HCT116 (cell line): ENCODE data around the gene CDC6. TPM values are rescaled to one million over a fixed set of nuclear protein-coding genes. Genes with fewer than 3 reads are reported as not detected.

Experiments used
- ATAC-seq: fragments of 200-7000 bp; cut with Tn5 transposase; 2 replicates; pipeline ENCODE4 v1.9.1; 2020; ENCODE audit warnings: mild to moderate bottlenecking, moderate library complexity
- BruUV-seq: library from RNA; stranded (reverse); fragments of 400-500 nt; replicated peaks from 2 replicates; lab custom pipeline; 2021; lab: Mats Ljungman, UMichigan
- CTCF ChIA-PET: fragments of 300-600 bp; sonication (Branson Sonifier 250); formaldehyde crosslinking; loops from one replicate; lab custom pipeline; 2021; ENCODE audit warnings: antibody characterized with exemption; lab: Charles Lee
- POLR2A ChIA-PET: fragments of 300-600, 350-600 bp; sonication (Branson Sonifier 250); formaldehyde crosslinking; loops from one replicate; lab custom pipeline; 2021; ENCODE audit warnings: antibody characterized with exemption; lab: Charles Lee
- RAD21 ChIA-PET, 2 experiments: fragments of 300-600 bp; sonication (Branson Sonifier 250); formaldehyde crosslinking; loops; one replicate each; lab custom pipeline; 2023; ENCODE audit warnings: low total read pairs in 2 of 2; ENCODE audit not compliant: uncharacterized antibody in 2 of 2, unreplicated experiment in 2 of 2, low non-redundant PET in 1 of 2; lab: Charles Lee
- DNase-seq: peaks from one replicate; pipeline ENCODE4 v3.0.0-alpha.2; 2010; ENCODE audit warnings: low read depth, low spot score
- H2AFZ ChIP-seq: fragments of 200-600 bp; shearing (Covaris generic), sonication (generic); 2 replicates; pipeline ENCODE4 v1.6.1; 2017; ENCODE audit warnings: low read depth, mixed run types, mixed read lengths, antibody characterized with exemption, low read length; ENCODE audit not compliant: poor library complexity, severe bottlenecking
- H3K27ac ChIP-seq: 2 replicates; pipeline ENCODE4 v1.5.1; 2012; ENCODE audit warnings: low read depth, low read length
- H3K27me3 ChIP-seq: fragments of 200-600 bp; sonication (generic); 2 replicates; pipeline ENCODE4 v1.6.1; 2016; ENCODE audit warnings: mixed run types, low read length, mixed read lengths; ENCODE audit not compliant: insufficient read depth
- H3K36me3 ChIP-seq, 2 experiments: fragments of 200-500 bp in 1 of 2; fragments of 200-600 bp in 1 of 2; sonication (Bioruptor generic) in 1 of 2; sonication (generic) in 1 of 2; 2 replicates each; pipeline versions ENCODE4 v1.5.1 to v1.6.1; 2014 to 2016; ENCODE audit warnings: low read length in 2 of 2, inconsistent platforms in 1 of 2, mixed read lengths in 1 of 2, mixed run types in 1 of 2; ENCODE audit not compliant: insufficient read depth in 2 of 2, control insufficient read depth in 1 of 2
- H3K4me1 ChIP-seq, 2 experiments: fragments of 200-600 bp in 1 of 2; sonication (generic) in 1 of 2; 2 replicates each; pipeline versions ENCODE4 v1.5.1 to v1.6.1; 2012 to 2017; ENCODE audit warnings: low read length in 2 of 2, inconsistent platforms in 1 of 2, mild to moderate bottlenecking in 1 of 2, mixed read lengths in 1 of 2, mixed run types in 1 of 2, moderate library complexity in 1 of 2; ENCODE audit not compliant: insufficient read depth in 2 of 2, control insufficient read depth in 1 of 2
- H3K4me2 ChIP-seq: fragments of 200-600 bp; sonication (generic); 2 replicates; pipeline ENCODE4 v1.6.1; 2017; ENCODE audit warnings: mixed run types, low read length, mixed read lengths
- H3K4me3 ChIP-seq, 2 experiments: fragments of 200-600 bp in 1 of 2; sonication (generic) in 1 of 2; replicated peaks in 1 of 2; 2 replicates each; pipeline ENCODE4 v1.5.1; 2011 to 2016; ENCODE audit warnings: low read length in 2 of 2, control low read depth in 1 of 2, low read depth in 1 of 2, mild to moderate bottlenecking in 1 of 2, mixed read lengths in 1 of 2, mixed run types in 1 of 2
- H3K79me2 ChIP-seq: fragments of 200-600 bp; sonication (generic); 2 replicates; pipeline ENCODE4 v1.6.1; 2017; ENCODE audit warnings: mild to moderate bottlenecking, mixed run types, low read length, moderate library complexity, mixed read lengths; ENCODE audit not compliant: insufficient read depth
- H3K9ac ChIP-seq: fragments of 200-600 bp; sonication (generic); 2 replicates; pipeline ENCODE4 v1.6.1; 2016; ENCODE audit warnings: low read length, mixed read lengths
- H3K9me2 ChIP-seq: fragments of 200-600 bp; sonication (generic), shearing (Covaris generic); 2 replicates; pipeline ENCODE4 v1.6.1; 2017; ENCODE audit warnings: mixed run types, mild to moderate bottlenecking, moderate library complexity; ENCODE audit not compliant: insufficient read depth
- H3K9me3 ChIP-seq, 2 experiments: fragments of 200-500 bp in 1 of 2; fragments of 200-600 bp in 1 of 2; sonication (Bioruptor generic) in 1 of 2; sonication (generic) in 1 of 2; 2 replicates each; pipeline ENCODE4 v1.6.1; 2014 to 2017; ENCODE audit warnings: low read length in 2 of 2, mixed read lengths in 2 of 2, inconsistent platforms in 1 of 2, low read depth in 1 of 2, mild to moderate bottlenecking in 1 of 2, mixed run types in 1 of 2, moderate library complexity in 1 of 2; ENCODE audit not compliant: control insufficient read depth in 1 of 2, insufficient read depth in 1 of 2
- H4K20me1 ChIP-seq: fragments of 200-600 bp; sonication (generic), shearing (Covaris generic); 2 replicates; pipeline ENCODE4 v1.6.1; 2017; ENCODE audit warnings: mixed run types, mild to moderate bottlenecking, moderate library complexity; ENCODE audit not compliant: insufficient read depth
- ATF3 ChIP-seq: IDR thresholded peaks from 2 replicates; pipeline ENCODE4 v1.6.1; 2012
- FOSL1 ChIP-seq: IDR thresholded peaks from 2 replicates; pipeline ENCODE4 v1.6.1; 2012; ENCODE audit warnings: low read depth
- JUND ChIP-seq: IDR thresholded peaks from 2 replicates; pipeline ENCODE4 v1.6.1; 2012
- POLR2AphosphoS5 ChIP-seq: IDR thresholded peaks from 2 replicates; pipeline ENCODE4 v1.6.1; 2011; ENCODE audit warnings: mild to moderate bottlenecking, low read depth, low read length, moderate library complexity
- RAD21 ChIP-seq: IDR thresholded peaks from 2 replicates; pipeline ENCODE4 v1.6.1; 2012; ENCODE audit warnings: low read depth, mild to moderate bottlenecking
- SP1 ChIP-seq: IDR thresholded peaks from 2 replicates; pipeline ENCODE4 v1.6.1; 2012; ENCODE audit warnings: low read depth
- TCF7L2 ChIP-seq: IDR thresholded peaks from 2 replicates; pipeline ENCODE4 v1.7.0; 2011; ENCODE audit warnings: borderline replicate concordance, inconsistent platforms; ENCODE audit not compliant: insufficient read depth, insufficient read length; ENCODE audit errors: extremely low read depth
- YY1 ChIP-seq: IDR thresholded peaks from 2 replicates; pipeline ENCODE4 v1.6.1; 2011; ENCODE audit warnings: low read length, low read depth, moderate library complexity, mild to moderate bottlenecking; ENCODE audit not compliant: insufficient replicate concordance; ENCODE audit errors: extremely low read depth
- intact Hi-C: fragments of 100-400 bp; cut with micrococcal nuclease; formaldehyde crosslinking; loops from 2 replicates; pipeline ENCODE4 v1.10.0; 2022
- total RNA-seq: library from RNA; stranded (reverse); gene quantifications from one replicate; pipeline ENCODE4 v1.2.1, GENCODE V29; 2021; ENCODE audit not compliant: unreplicated experiment

Gene CDC6
- total RNA-seq, 1 experiment from 2014 or later = 117 TPM

- RAD21 ChIA-PET = no interaction called here
- peaks cover 0 to 10% of the 10 kb centered on the region in 2 experiments; a peak in 2 of 4 replicates for H3K36me3 ChIP-seq
- H3K27me3 ChIP-seq = no peaks in the 10 kb centered on the region
- peaks cover 73% of the 10 kb centered on the region for H3K79me2 ChIP-seq
- no peaks in the 10 kb centered on the region for H4K20me1 ChIP-seq
- no peak overlapping the region for H3K4me3 ChIP-seq
- H2AFZ ChIP-seq = no peak overlapping the region
- no peak overlapping the region for H3K9ac ChIP-seq
- intact Hi-C loops = no loop called here
- no peaks in the 10 kb centered on the region for H3K9me2 ChIP-seq
- DNase-seq (no peak), ATAC-seq (no peak)
- peaks cover 29 to 35% of the 10 kb centered on the region in 2 experiments for H3K4me1 ChIP-seq
- peak overlapping the region; percentile 22; the same call in 1 of the 2 replicates for H3K27ac ChIP-seq
- POLR2A ChIA-PET = interaction anchor here (0.6 to 0.9 kb wide), 2 partner anchors 13 to 21 kb away, joined by 3 to 4 read pairs; no protein-coding TSS in a partner anchor
- H3K9me3 ChIP-seq = no peaks in the 10 kb centered on the region
- TF ChIP-seq YY1 (no peak), TCF7L2 (no peak), RAD21 (no peak), POLR2AphosphoS5 (no peak), JUND (no peak), SP1 (no peak), FOSL1 (no peak), ATF3 (no peak)
- CTCF ChIA-PET = no interaction called here
- no peak overlapping the region for H3K4me2 ChIP-seq
- no TSS peak for BruUV-seq
These were observed 42.4 kb downstream of the CDC6 start for GRCh38 chr17:40329839-40330794.
